ENCODE results near the gene EP300. TPM values are rescaled to one million over a fixed set of nuclear protein-coding genes. Genes with fewer than 3 reads are reported as not detected.

Gene EP300
- total RNA-seq, 1 donor from 2014 or later: 143 TPM

GRCh38 chr22:41197038-41197972 lies 104.9 kb downstream of the EP300 start:
- H3K4me3 Mint-ChIP-seq (ENCODE audit: low read depth): peak overlapping the region; percentile 77
- peak overlapping the region; percentile 62 for H3K27ac Mint-ChIP-seq
- peak; percentile 70 for DNase-seq (ENCODE audit: low spot score, unreplicated experiment)
- TF ChIP-seq, protein P1, sequence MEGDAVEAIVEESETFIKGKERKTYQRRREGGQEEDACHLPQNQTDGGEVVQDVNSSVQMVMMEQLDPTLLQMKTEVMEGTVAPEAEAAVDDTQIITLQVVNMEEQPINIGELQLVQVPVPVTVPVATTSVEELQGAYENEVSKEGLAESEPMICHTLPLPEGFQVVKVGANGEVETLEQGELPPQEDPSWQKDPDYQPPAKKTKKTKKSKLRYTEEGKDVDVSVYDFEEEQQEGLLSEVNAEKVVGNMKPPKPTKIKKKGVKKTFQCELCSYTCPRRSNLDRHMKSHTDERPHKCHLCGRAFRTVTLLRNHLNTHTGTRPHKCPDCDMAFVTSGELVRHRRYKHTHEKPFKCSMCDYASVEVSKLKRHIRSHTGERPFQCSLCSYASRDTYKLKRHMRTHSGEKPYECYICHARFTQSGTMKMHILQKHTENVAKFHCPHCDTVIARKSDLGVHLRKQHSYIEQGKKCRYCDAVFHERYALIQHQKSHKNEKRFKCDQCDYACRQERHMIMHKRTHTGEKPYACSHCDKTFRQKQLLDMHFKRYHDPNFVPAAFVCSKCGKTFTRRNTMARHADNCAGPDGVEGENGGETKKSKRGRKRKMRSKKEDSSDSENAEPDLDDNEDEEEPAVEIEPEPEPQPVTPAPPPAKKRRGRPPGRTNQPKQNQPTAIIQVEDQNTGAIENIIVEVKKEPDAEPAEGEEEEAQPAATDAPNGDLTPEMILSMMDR (IDR thresholded peaks at IDR 0.05; ENCODE audit: unreplicated experiment): peak; percentile 15
- H3K27me3 Mint-ChIP-seq: peaks cover 37% of the 10 kb centered on the region
- H3K9me3 Mint-ChIP-seq (ENCODE audit: low read depth): no peaks in the 10 kb centered on the region
- H3K4me1 Mint-ChIP-seq (ENCODE audit: low read depth): peaks cover 8% of the 10 kb centered on the region
- no peaks in the 10 kb centered on the region for H3K36me3 Mint-ChIP-seq (ENCODE audit: insufficient read depth)

DNA sequence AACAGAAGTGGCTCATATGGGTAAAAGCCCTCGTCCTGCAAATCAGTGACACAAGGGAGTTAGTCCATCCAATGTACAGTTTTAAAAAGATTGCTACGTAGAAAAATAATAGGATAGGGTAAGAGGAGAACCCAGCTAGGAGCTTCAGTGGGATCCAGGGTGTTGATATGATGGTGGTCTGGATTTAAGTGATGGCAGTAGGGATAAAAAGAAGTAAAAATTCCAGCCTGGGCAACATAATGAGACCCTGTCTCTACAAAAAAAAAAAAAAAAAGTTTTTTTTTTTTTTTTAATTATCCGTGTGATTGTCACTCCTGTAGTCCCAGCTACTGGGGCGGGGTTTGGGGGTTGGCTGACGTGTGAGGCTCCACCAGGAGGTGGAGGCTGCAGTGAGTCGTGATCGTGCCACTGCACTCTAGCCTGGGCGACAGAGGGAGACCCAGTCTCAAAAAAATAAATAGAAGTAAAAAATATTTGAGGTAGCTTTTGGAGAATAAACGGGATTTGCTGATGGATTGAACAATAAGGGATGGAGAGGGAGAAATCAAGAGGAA lies 105.7 kb downstream of the EP300 start:
- H3K36me3 Mint-ChIP-seq (ENCODE audit: insufficient read depth): no peaks in the 10 kb centered on the region
- peak overlapping the region; percentile 77 for H3K4me3 Mint-ChIP-seq (ENCODE audit: low read depth)
- DNase-seq (ENCODE audit: low spot score, unreplicated experiment): no peak
- TF ChIP-seq, protein P1 (IDR thresholded peaks at IDR 0.05; ENCODE audit: unreplicated experiment): no peak
- no peaks in the 10 kb centered on the region for H3K9me3 Mint-ChIP-seq (ENCODE audit: low read depth)
- H3K4me1 Mint-ChIP-seq (ENCODE audit: low read depth): peaks cover 8% of the 10 kb centered on the region
- peak overlapping the region; percentile 62 for H3K27ac Mint-ChIP-seq
- peaks cover 37% of the 10 kb centered on the region for H3K27me3 Mint-ChIP-seq

DNA sequence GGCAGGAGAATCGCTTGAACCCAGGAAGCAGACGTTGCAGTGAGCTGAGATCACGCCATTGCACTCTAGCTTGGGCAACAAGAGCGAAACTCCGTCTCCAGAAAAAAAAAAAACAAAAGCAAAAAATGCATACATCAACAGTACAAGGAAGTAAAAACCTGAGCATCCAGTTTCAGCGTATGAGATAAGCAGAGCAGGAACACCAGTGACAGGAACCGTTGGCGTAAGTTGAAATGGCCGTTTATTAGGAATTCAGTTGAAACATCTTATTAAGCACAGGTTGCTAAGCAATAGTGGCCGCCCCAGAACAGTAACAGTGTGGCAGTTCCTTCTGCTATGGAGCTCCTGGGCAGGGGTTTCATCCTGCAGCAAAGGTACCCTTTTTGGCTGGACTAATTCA lies 108.7 kb downstream of the EP300 start:
- Mint-ChIP-seq H3K9me3 (ENCODE audit: low read depth) (no peaks in the 10 kb centered on the region), H3K36me3 (ENCODE audit: insufficient read depth) (no peaks in the 10 kb centered on the region), H3K4me3 (ENCODE audit: low read depth) (no peak overlapping the region), H3K27ac (no peak overlapping the region), H3K4me1 (ENCODE audit: low read depth) (peaks cover 15% of the 10 kb centered on the region), H3K27me3 (peaks cover 29% of the 10 kb centered on the region)
- TF ChIP-seq, protein P1 (IDR thresholded peaks at IDR 0.05; ENCODE audit: unreplicated experiment): no peak
- DNase-seq (ENCODE audit: low spot score, unreplicated experiment): no peak

GRCh38 chr22:41203118-41203517 lies 110.7 kb downstream of the EP300 start:
- Mint-ChIP-seq H3K9me3 (ENCODE audit: low read depth) (no peaks in the 10 kb centered on the region), H3K4me3 (ENCODE audit: low read depth) (no peak overlapping the region), H3K36me3 (ENCODE audit: insufficient read depth) (no peaks in the 10 kb centered on the region), H3K27me3 (peaks cover 19% of the 10 kb centered on the region), H3K4me1 (ENCODE audit: low read depth) (peaks cover 16% of the 10 kb centered on the region), H3K27ac (no peak overlapping the region)
- no peak for DNase-seq (ENCODE audit: low spot score, unreplicated experiment)
- TF ChIP-seq, protein P1 (IDR thresholded peaks at IDR 0.05; ENCODE audit: unreplicated experiment): no peak

GRCh38 chr22:41204066-41204465 lies 111.7 kb downstream of the EP300 start:
- TF ChIP-seq, protein P1 (IDR thresholded peaks at IDR 0.05; ENCODE audit: unreplicated experiment): no peak
- Mint-ChIP-seq H3K4me3 (ENCODE audit: low read depth) (no peak overlapping the region), H3K4me1 (ENCODE audit: low read depth) (peaks cover 14% of the 10 kb centered on the region), H3K27ac (no peak overlapping the region), H3K36me3 (ENCODE audit: insufficient read depth) (no peaks in the 10 kb centered on the region), H3K27me3 (peaks cover 14% of the 10 kb centered on the region), H3K9me3 (ENCODE audit: low read depth) (no peaks in the 10 kb centered on the region)
- no peak for DNase-seq (ENCODE audit: low spot score, unreplicated experiment)
